ENCODE data around the gene GRM7.

GRM7 gene

DNA sequence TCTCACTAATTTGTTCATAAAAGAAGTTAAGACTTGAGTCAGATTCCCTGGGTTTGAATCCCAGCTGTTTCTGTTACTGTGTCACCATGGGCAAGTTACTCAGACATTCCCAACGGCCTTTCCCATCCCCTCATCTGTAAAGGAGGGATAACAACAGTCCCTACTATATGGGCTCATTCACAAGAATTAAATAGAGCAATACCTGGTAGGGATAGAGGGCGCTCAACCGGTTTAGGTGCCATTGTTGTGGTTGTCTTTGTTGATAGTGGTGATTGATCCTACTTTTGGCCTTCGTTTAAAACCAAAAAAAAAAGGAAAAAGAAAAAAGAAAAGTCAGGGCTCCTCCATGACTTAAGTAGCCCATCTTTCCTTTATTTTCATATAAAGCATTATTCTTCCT is 563.1 kb downstream of the GRM7 start:
- no peak for DNase-seq (ENCODE audit: low spot score)
- TF ChIP-seq CTCF (IDR thresholded peaks at IDR 0.05; ENCODE audit: extremely low read depth, insufficient read depth, missing control alignments) = no peak
- in situ Hi-C loops (cut with MboI; ENCODE audit: low pct_unique_long_range_greater_than_20kb, low sequenced_read_pairs, unreplicated experiment) = no loop called here

DNA sequence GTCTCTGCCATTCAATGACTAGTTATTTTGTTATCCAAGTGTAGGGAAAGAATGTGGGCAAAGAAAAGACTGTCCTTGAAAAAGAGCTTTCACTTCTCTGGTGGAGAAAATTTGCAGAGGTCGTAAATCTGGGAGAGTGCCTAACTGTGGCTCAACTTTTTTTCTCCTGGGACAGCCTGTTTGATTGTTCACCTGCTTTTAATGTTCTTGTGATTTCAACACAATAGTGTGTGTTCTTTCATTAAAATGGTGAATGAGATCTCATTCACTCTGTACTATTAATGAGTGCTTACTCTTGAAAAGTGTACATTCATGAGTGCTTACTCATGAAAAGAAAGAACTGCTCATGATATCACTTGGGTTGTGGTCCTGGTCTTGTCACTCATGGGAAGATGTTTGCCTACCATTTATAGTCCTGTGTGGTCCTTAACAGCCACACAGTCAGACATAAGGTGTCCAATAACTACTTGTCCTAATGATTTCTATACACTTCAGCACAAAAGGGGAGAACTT is 567.3 kb downstream of the GRM7 start:
- no peak for TF ChIP-seq CTCF (IDR thresholded peaks at IDR 0.05; ENCODE audit: extremely low read depth, insufficient read depth, missing control alignments)
- DNase-seq (ENCODE audit: low spot score) = no peak
- in situ Hi-C loops (cut with MboI; ENCODE audit: low pct_unique_long_range_greater_than_20kb, low sequenced_read_pairs, unreplicated experiment) = no loop called here

DNA sequence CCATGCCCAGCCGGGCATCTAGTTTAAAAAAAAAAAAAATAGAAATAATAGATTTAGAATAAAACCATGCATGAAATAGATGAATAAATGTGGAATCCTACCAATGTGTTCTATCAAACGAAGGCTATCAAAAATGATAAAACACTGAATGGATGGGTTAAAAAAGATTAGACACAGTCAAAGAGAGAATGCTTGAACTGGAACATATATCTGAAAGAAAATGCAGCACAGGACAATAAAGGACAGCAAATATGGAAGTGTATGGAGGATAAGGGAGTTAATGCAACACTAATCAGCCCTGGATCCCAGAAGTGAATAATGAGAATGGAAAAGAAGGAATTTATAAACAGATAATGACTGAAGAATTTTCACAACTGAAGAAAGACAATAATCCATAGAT is 571.7 kb downstream of the GRM7 start:
- no peak for TF ChIP-seq CTCF (IDR thresholded peaks at IDR 0.05; ENCODE audit: extremely low read depth, insufficient read depth, missing control alignments)
- in situ Hi-C loops (cut with MboI; ENCODE audit: low pct_unique_long_range_greater_than_20kb, low sequenced_read_pairs, unreplicated experiment) = no loop called here
- no peak for DNase-seq (ENCODE audit: low spot score)

- no peak for TF ChIP-seq CTCF (IDR thresholded peaks at IDR 0.05; ENCODE audit: extremely low read depth, insufficient read depth, missing control alignments)
- in situ Hi-C loops (cut with MboI; ENCODE audit: low pct_unique_long_range_greater_than_20kb, low sequenced_read_pairs, unreplicated experiment) = no loop called here
- DNase-seq (ENCODE audit: low spot score) = no peak
Measured at GRCh38 chr3:7433073-7433472, 572.2 kb downstream of the GRM7 start.

- no peak for DNase-seq (ENCODE audit: low spot score)
- in situ Hi-C loops (cut with MboI; ENCODE audit: low pct_unique_long_range_greater_than_20kb, low sequenced_read_pairs, unreplicated experiment) = no loop called here
- no peak for TF ChIP-seq CTCF (IDR thresholded peaks at IDR 0.05; ENCODE audit: extremely low read depth, insufficient read depth, missing control alignments)
Measured at GRCh38 chr3:7436542-7436941, 575.6 kb downstream of the GRM7 start.

GRCh38 chr3:7437231-7437630 is 576.3 kb downstream of the GRM7 start:
- no peak for TF ChIP-seq CTCF (IDR thresholded peaks at IDR 0.05; ENCODE audit: extremely low read depth, insufficient read depth, missing control alignments)
- DNase-seq (ENCODE audit: low spot score) = no peak
- in situ Hi-C loops (cut with MboI; ENCODE audit: low pct_unique_long_range_greater_than_20kb, low sequenced_read_pairs, unreplicated experiment) = no loop called here
